Activated naive CD4-positive, alpha-beta T cell treated with anti-CD3 and anti-CD28 coated beads for 36 hours (primary cell): ENCODE measurements around the gene PDS5A. TPM values are rescaled to one million over a fixed set of nuclear protein-coding genes. Genes with fewer than 3 reads are reported as not detected.
"Not testable (repeated sequence)": the region's sequence is repeated elsewhere in the genome, so short reads cannot be mapped to it uniquely, and the experiment has no call there.

Experiments
- CTCF ChIA-PET: fragments of 350-600 bp; sonication (Branson Sonifier 250); formaldehyde crosslinking; loops from one replicate; lab custom pipeline; 2021; ENCODE audit warnings: antibody characterized with exemption; lab: Charles Lee
- DNase-seq: peaks from one replicate; pipeline ENCODE4 v3.0.0-alpha.2; 2020
- H3K27ac Mint-ChIP-seq: one replicate; pipeline ENCODE4 v1.8.0; 2021; ENCODE audit warnings: mild to moderate bottlenecking, mixed read lengths
- H3K27me3 Mint-ChIP-seq: one replicate; pipeline ENCODE4 v1.8.0; 2021; ENCODE audit warnings: low read depth, mixed read lengths
- H3K36me3 Mint-ChIP-seq: one replicate; pipeline ENCODE4 v1.8.0; 2021; ENCODE audit warnings: low read depth, mixed read lengths
- H3K4me1 Mint-ChIP-seq: one replicate; pipeline ENCODE4 v1.8.0; 2021; ENCODE audit warnings: low read depth, mixed read lengths
- H3K4me3 Mint-ChIP-seq: one replicate; pipeline ENCODE4 v1.8.0; 2021; ENCODE audit warnings: mild to moderate bottlenecking, moderate library complexity, mixed read lengths
- H3K9me3 Mint-ChIP-seq: one replicate; pipeline ENCODE4 v1.8.0; 2021; ENCODE audit warnings: mixed read lengths
- intact Hi-C: fragments of 100-400 bp; cut with micrococcal nuclease; formaldehyde crosslinking; loops from one replicate; pipeline ENCODE4 v1.15.1; 2023
- total RNA-seq, 2 experiments: library from RNA; stranded (reverse); gene quantifications; one replicate each; pipeline ENCODE4 v1.2.3, GENCODE V29; 2021

The PDS5A gene
- total RNA-seq, 2 experiments from 2014 or later: 86.8 to 89.1 TPM

DNA sequence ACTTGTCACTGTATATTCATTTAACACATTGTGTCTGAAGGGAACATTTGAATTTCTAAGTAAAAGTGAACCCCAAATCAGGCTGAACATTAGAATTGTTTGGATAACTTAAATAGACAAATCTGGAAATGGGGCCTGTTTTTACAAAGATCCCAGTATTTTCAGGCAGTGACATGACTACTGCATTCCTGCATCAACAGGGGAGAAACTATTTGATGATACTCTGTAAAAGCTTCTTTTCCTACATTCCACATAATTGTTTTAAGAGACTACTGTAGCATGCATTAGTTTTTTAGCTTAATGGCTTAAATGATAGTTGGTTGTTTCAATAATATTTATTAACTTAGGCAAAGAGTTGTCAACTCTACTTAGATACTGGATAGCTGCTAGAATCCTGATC, 127.0 kb downstream of the PDS5A start:
- intact Hi-C loops: no loop called here
- H3K9me3 Mint-ChIP-seq: peaks cover 2% of the 10 kb centered on the region
- CTCF ChIA-PET: interaction anchor here (0.6 kb wide), 1 partner anchor 237 kb away, joined by 5 read pairs; no protein-coding TSS in a partner anchor
- no peak for DNase-seq
- H3K36me3 Mint-ChIP-seq: peaks cover 21% of the 10 kb centered on the region
- no peak overlapping the region for H3K27ac Mint-ChIP-seq
- no peaks in the 10 kb centered on the region for H3K27me3 Mint-ChIP-seq
- H3K4me3 Mint-ChIP-seq: no peak overlapping the region
- H3K4me1 Mint-ChIP-seq: peaks cover 3% of the 10 kb centered on the region

DNA sequence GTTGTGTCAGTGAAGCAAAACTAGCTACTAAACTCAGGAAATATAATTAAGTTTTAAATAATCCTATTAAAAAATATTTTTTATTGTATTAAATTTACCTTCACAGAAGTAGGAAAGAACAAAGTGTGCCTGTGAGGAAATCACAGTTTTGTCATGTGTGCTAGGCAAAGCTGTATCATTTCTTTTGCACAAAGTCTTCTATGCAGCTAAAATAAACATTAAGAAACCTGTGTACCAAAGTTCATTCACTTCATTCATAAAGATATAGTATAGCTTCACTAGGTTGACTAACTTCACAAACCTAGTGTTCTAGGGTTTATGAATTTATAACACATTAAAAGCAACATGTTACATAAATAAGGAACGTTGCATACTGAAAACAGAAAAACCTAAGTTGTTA, 131.0 kb downstream of the PDS5A start:
- Mint-ChIP-seq H3K4me1 (no peaks in the 10 kb centered on the region), H3K27me3 (no peaks in the 10 kb centered on the region), H3K4me3 (no peak overlapping the region), H3K27ac (no peak overlapping the region), H3K9me3 (no peaks in the 10 kb centered on the region), H3K36me3 (peaks cover 8% of the 10 kb centered on the region)
- DNase-seq: no peak
- intact Hi-C loops: no loop called here
- CTCF ChIA-PET: interaction anchor here (1.2 kb wide), 1 partner anchor 17 kb away, joined by 5 read pairs; no protein-coding TSS in a partner anchor

DNA sequence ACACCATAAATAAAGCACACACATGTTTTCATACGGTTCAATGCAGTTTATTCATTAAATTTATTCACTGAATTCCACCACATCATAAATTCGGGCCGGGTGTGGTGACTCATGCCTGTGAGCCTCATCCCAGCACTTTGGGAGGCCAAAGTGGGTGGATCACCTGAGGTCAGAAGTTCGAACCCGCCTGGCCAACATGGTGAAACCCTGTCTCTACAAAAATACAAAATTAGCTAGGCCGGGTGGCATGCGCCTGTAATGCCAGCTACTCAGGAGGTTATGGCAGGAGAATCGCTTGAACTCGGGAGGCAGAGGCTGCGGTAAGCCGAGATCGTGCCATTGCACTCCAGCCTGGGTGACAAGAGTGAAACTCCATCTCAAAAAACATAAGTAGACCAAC, 131.6 kb downstream of the PDS5A start:
- Mint-ChIP-seq H3K27ac (no peak overlapping the region), H3K27me3 (no peaks in the 10 kb centered on the region), H3K36me3 (peaks cover 10% of the 10 kb centered on the region), H3K4me3 (no peak overlapping the region), H3K9me3 (no peaks in the 10 kb centered on the region), H3K4me1 (no peaks in the 10 kb centered on the region)
- DNase-seq: no peak
- CTCF ChIA-PET: no interaction called here
- intact Hi-C loops: no loop called here

DNA sequence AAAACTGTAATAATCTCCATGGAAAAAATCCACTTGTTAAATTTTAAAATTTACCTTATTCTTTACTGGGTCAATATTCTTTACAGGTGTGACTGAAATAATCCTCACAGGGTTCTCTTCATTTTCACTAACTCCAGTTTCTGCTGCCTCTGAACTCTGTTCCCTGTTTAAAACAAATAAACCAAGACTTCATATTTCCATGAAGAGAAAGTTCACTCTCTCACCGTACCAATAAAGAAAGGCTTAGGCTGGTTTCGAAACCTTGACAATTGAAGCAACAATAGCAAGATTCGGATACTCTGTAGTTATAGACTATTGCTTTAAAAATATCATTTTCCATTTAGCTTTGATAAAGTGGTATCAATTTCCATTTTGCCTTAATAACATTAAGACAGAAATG, 135.8 kb downstream of the PDS5A start:
- CTCF ChIA-PET: interaction anchor here (0.6 to 1.9 kb wide), 2 partner anchors 13 to 39 kb away, joined by 3 to 6 read pairs; no protein-coding TSS in a partner anchor
- no peaks in the 10 kb centered on the region for H3K9me3 Mint-ChIP-seq
- no peak overlapping the region for H3K4me3 Mint-ChIP-seq
- H3K36me3 Mint-ChIP-seq: peaks cover 33% of the 10 kb centered on the region
- no peaks in the 10 kb centered on the region for H3K4me1 Mint-ChIP-seq
- DNase-seq: no peak
- no peak overlapping the region for H3K27ac Mint-ChIP-seq
- intact Hi-C loops: no loop called here
- no peaks in the 10 kb centered on the region for H3K27me3 Mint-ChIP-seq

DNA sequence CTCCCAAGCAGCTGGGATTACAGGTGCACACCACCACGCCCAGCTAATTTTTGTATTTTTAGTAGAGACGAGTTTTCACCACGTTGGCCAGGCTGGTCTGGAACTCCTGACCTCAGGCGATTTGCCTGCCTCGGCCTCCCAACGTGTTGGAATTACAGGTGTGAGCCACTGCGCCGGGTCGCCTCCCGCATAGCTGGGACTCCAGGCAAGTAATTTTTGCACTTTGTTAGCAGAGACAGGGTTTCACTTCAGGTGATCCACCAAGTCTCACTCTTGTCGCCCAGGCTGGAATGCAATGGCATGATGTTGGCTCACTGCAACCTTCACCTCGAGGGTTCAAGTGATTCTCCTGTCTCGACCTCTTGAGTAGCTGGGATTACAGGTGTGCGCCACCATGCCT, 137.2 kb downstream of the PDS5A start:
- DNase-seq, intact Hi-C loops, H3K27me3 Mint-ChIP-seq, H3K4me1 Mint-ChIP-seq, H3K9me3 Mint-ChIP-seq, H3K27ac Mint-ChIP-seq, H3K4me3 Mint-ChIP-seq, CTCF ChIA-PET: not testable (repeated sequence)
- peaks cover 41% of the 10 kb centered on the region for H3K36me3 Mint-ChIP-seq

DNA sequence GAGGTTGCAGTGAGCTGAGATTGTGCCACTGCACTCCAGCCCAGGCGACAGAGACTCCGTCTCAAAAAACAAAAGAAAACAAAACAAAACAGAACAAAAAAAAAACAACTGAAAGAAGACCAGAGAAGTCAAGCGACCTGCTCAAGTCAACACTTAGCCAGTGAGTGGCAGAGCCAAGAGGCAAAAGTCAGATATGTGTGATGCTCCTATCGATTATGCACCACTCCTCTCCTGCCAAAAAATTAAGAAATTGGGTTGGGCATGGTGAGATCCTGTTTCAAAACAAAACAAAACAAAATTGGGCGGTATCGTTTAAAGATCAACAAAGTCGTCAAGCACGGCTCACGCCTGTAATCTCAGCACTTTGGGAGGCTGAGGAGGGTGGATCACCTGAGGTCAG, 137.7 kb downstream of the PDS5A start:
- H3K27ac Mint-ChIP-seq: no peak overlapping the region
- no peak for DNase-seq
- H3K27me3 Mint-ChIP-seq: no peaks in the 10 kb centered on the region
- intact Hi-C loops: no loop called here
- H3K4me1 Mint-ChIP-seq: no peaks in the 10 kb centered on the region
- no peaks in the 10 kb centered on the region for H3K9me3 Mint-ChIP-seq
- CTCF ChIA-PET: no interaction called here
- peaks cover 43% of the 10 kb centered on the region for H3K36me3 Mint-ChIP-seq
- H3K4me3 Mint-ChIP-seq: no peak overlapping the region

DNA sequence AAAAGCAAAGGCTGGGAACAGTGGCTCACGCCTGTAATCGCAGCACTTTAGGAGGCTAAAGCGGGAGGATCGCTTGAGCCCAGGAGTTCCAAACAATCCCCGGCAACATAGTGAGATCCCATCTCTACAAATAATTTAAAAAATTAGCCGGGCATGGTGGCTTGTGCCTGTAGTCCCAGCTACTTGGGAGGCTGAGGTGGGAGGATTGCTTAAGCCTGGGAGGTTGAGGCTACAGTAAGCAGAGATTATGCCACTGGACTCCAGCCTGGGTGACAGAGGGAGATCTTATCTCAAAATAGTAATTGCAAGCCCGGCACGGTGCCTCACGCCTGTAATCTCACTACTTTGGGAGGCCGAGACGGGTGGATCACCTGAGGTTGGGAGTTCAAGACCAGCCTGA, 139.3 kb downstream of the PDS5A start:
- intact Hi-C loops, DNase-seq, H3K27me3 Mint-ChIP-seq, H3K4me3 Mint-ChIP-seq, CTCF ChIA-PET, H3K9me3 Mint-ChIP-seq, H3K27ac Mint-ChIP-seq, H3K4me1 Mint-ChIP-seq: not testable (repeated sequence)
- peaks cover 43% of the 10 kb centered on the region for H3K36me3 Mint-ChIP-seq

DNA sequence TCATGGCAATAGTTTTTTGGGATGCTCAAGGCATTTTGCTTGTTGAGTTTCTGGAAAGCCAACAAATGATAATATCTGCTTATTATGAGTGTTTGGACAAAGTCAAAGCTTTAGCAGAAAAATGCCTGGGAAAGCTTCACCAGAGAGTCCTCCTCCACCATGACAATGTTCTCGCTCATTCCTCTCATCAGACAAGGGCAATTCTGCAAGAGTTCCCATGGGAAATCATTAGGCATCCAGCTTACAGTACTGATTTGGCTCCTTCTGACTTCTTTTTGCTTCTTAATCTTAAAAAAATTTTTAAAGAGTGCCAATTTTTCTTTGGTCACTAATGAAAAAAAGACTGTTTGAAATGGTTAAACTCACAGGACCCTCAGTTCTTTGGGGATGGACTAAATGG, 143.4 kb downstream of the PDS5A start:
- no peaks in the 10 kb centered on the region for H3K9me3 Mint-ChIP-seq
- no peaks in the 10 kb centered on the region for H3K27me3 Mint-ChIP-seq
- H3K4me3 Mint-ChIP-seq: no peak overlapping the region
- no peak overlapping the region for H3K27ac Mint-ChIP-seq
- no peak for DNase-seq
- peaks cover 36% of the 10 kb centered on the region for H3K36me3 Mint-ChIP-seq
- intact Hi-C loops: no loop called here
- H3K4me1 Mint-ChIP-seq: no peaks in the 10 kb centered on the region
- CTCF ChIA-PET: interaction anchor here (0.6 to 1.0 kb wide), 2 partner anchors 9 to 124 kb away, joined by 3 to 4 read pairs; no protein-coding TSS in a partner anchor

DNA sequence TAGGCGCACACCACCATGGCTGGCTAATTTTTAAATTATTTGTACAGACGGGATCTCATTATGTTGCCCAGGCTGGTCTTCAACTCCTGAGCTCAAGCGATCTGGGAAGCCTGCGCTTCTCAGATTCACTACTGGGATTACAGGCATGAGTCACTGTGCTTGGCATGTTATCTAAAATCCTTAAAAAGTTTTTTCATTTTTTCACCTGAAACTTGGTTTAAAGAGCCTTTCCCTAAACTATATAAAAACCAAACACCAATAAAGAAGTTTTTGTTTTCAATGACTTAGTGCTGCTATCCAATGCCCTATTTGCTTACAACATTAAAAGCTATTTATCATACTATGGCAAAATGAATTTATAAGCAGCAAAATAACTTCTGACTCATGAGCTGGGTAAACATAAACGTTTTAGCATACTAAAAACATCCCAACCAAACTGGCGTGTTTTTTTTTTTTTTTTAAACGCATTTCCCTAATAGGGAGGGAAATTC, 151.9 kb downstream of the PDS5A start:
- Mint-ChIP-seq H3K4me1 (no peaks in the 10 kb centered on the region), H3K36me3 (peaks cover 15% of the 10 kb centered on the region), H3K4me3 (no peak overlapping the region), H3K27ac (no peak overlapping the region), H3K27me3 (no peaks in the 10 kb centered on the region), H3K9me3 (no peaks in the 10 kb centered on the region)
- CTCF ChIA-PET: no interaction called here
- DNase-seq: no peak
- intact Hi-C loops: no loop called here

DNA sequence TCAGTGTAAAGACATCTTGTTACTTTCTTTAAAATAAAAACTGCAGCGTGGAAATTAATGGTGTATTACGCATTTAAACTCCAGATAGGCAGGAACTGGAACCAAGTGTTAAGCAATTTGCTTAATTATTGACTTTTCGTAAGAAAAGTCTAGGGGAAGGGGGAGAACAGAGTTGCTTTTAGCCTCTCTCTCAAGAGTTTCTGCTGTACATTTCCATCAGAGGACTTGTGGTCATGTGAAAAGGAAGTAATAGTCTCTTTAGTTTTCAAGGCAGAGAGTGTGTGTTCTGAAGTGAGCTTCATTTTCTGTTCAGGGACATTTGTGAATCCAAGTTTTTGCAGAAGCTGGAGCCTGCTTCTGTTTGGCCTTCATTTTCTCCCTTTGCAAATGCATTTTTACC, 152.6 kb downstream of the PDS5A start:
- H3K27ac Mint-ChIP-seq: no peak overlapping the region
- H3K9me3 Mint-ChIP-seq: no peaks in the 10 kb centered on the region
- peaks cover 14% of the 10 kb centered on the region for H3K36me3 Mint-ChIP-seq
- no peak overlapping the region for H3K4me3 Mint-ChIP-seq
- CTCF ChIA-PET: no interaction called here
- H3K27me3 Mint-ChIP-seq: no peaks in the 10 kb centered on the region
- intact Hi-C loops: no loop called here
- H3K4me1 Mint-ChIP-seq: no peaks in the 10 kb centered on the region
- no peak for DNase-seq

DNA sequence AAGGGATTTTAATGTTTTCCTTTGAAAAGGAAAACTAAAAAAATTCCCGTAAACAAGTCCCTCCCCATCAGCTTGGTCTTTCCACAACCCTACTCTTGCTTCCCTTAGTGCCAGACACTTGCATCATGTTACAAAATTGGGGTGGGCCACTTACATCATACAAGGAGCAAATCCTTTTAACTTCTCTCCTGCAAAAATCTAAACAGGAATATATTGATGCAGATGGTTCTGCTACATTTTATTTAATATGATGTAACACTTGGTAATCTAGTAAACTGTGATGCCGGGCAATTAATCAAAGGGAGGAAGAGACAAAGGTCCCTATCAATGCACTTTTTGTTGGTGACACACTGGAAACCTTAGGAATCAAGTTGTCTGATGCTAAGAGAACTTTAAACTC, 154.5 kb downstream of the PDS5A start:
- Mint-ChIP-seq H3K27me3 (no peaks in the 10 kb centered on the region), H3K4me1 (no peaks in the 10 kb centered on the region), H3K36me3 (peaks cover 8% of the 10 kb centered on the region), H3K27ac (peak overlapping the region; percentile 65), H3K4me3 (no peak overlapping the region), H3K9me3 (no peaks in the 10 kb centered on the region)
- intact Hi-C loops: no loop called here
- no peak for DNase-seq
- CTCF ChIA-PET: no interaction called here

DNA sequence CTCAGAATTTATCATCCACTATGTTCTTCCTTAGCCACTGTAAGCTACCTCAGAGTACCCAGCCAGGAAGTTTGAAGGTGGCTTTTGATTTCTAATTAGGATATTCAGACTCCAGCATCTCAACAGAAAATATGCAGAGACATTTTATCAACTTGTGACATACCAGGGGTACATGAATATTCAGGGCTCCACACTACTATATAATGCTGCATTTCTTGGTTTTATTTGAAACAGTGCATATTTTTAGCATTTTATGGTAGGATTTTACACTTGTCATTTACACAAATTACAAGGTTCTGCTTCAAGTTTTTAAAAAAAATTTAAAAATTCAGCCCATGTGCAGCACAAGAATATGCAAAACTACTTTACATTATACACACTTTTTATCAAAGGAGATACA, 155.0 kb downstream of the PDS5A start:
- Mint-ChIP-seq H3K36me3 (peaks cover 8% of the 10 kb centered on the region), H3K9me3 (no peaks in the 10 kb centered on the region), H3K27me3 (no peaks in the 10 kb centered on the region), H3K27ac (no peak overlapping the region), H3K4me3 (no peak overlapping the region), H3K4me1 (no peaks in the 10 kb centered on the region)
- CTCF ChIA-PET: no interaction called here
- DNase-seq: no peak
- intact Hi-C loops: no loop called here

DNA sequence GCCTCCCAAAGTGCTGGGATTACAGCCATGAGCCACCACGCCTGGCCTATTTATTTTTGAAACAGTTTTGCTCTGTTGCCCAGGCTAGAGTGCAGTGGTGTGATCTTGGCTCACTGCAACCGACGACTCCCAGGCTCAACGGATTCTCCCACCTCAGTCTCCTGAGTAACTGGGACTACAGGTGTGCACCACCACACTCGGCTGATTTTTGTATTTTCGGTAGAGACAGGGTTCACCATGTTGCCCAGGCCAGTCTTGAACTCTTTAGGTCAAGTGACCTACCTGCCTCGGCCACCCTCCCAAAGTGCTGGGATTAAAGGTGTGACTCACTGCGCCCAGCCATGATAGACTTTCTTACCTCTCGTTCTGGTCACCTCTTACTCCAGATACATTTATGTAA, 155.8 kb downstream of the PDS5A start:
- Mint-ChIP-seq H3K4me3 (no peak overlapping the region), H3K4me1 (no peaks in the 10 kb centered on the region), H3K9me3 (no peaks in the 10 kb centered on the region), H3K27me3 (no peaks in the 10 kb centered on the region), H3K27ac (no peak overlapping the region), H3K36me3 (peaks cover 8% of the 10 kb centered on the region)
- DNase-seq: no peak
- CTCF ChIA-PET: no interaction called here
- intact Hi-C loops: no loop called here
